GM12878 (cell line): Measurements from ENCODE around the gene XG. TPM values are rescaled to one million over a fixed set of nuclear protein-coding genes. Genes with fewer than 3 reads are reported as not detected.
A peak's percentile ranks its signal among the peaks of the same experiment; 100 is the strongest.

Experiments
- BRCA1 ChIP-seq: IDR thresholded peaks from 2 replicates; pipeline ENCODE4 v1.6.1; 2011; ENCODE audit warnings: low read depth, low read length, improper control_type of control experiment
- ELK1 ChIP-seq: IDR thresholded peaks from 2 replicates; pipeline ENCODE4 v1.6.1; 2012; ENCODE audit warnings: low read depth, low read length, improper control_type of control experiment
- FOS ChIP-seq: IDR thresholded peaks from 3 replicates; pipeline ENCODE4 v1.6.1; 2011; ENCODE audit warnings: borderline replicate concordance; ENCODE audit not compliant: insufficient read length; ENCODE audit errors: extremely low read depth
- IKZF2 ChIP-seq, 2 experiments: fragments of 450-650 bp; IDR thresholded peaks; 2 replicates each; pipeline ENCODE4 v1.6.1; 2017; ENCODE audit warnings: mild to moderate bottlenecking in 2 of 2, moderate library complexity in 2 of 2
- JUNB ChIP-seq: IDR thresholded peaks from 2 replicates; pipeline ENCODE4 v1.6.1; 2016; ENCODE audit warnings: antibody characterized with exemption, mild to moderate bottlenecking
- LARP7 ChIP-seq: fragments of 450-650 bp; IDR thresholded peaks from 2 replicates; pipeline ENCODE4 v1.6.1; 2017; ENCODE audit warnings: mild to moderate bottlenecking
- NFIC ChIP-seq: IDR thresholded peaks from 2 replicates; pipeline ENCODE4 v1.6.1; 2012; ENCODE audit warnings: low read depth, mild to moderate bottlenecking, inconsistent platforms, low read length, moderate library complexity
- RCOR1 ChIP-seq: conservative IDR thresholded peaks from 2 replicates; pipeline ENCODE4 v1.6.1; 2012; ENCODE audit warnings: low read depth, low read length, improper control_type of control experiment
- SMAD1 ChIP-seq: fragments of 450-650 bp; IDR thresholded peaks from 2 replicates; pipeline ENCODE4 v1.6.1; 2018; ENCODE audit warnings: mild to moderate bottlenecking, low read depth; ENCODE audit not compliant: partially characterized antibody
- SMC3 ChIP-seq: IDR thresholded peaks from 2 replicates; pipeline ENCODE4 v1.6.1; 2011; ENCODE audit warnings: low read length, improper control_type of control experiment, borderline replicate concordance
- SRF ChIP-seq, 2 experiments: IDR thresholded peaks; 2 replicates each; pipeline ENCODE4 v1.6.1; 2011; ENCODE audit warnings: low read depth in 2 of 2, low read length in 2 of 2, mild to moderate bottlenecking in 1 of 2, moderate library complexity in 1 of 2
- TAF1 ChIP-seq: IDR thresholded peaks from 2 replicates; pipeline ENCODE4 v1.6.1; 2011; ENCODE audit warnings: mild to moderate bottlenecking, low read depth, low read length, borderline replicate concordance
- USF1 ChIP-seq: IDR thresholded peaks from 2 replicates; pipeline ENCODE4 v1.6.1; 2011; ENCODE audit warnings: borderline replicate concordance, low read depth, mild to moderate bottlenecking, moderate library complexity, mixed read lengths, low read length; ENCODE audit not compliant: insufficient read depth; ENCODE audit errors: extremely low read length
- WRNIP1 ChIP-seq: IDR thresholded peaks from 2 replicates; pipeline ENCODE4 v1.6.1; 2011; ENCODE audit warnings: low read depth, low read length, improper control_type of control experiment, borderline replicate concordance
- ZNF207 ChIP-seq: fragments of 450-650 bp; IDR thresholded peaks from 2 replicates; pipeline ENCODE4 v1.6.1; 2014; ENCODE audit warnings: antibody characterized with exemption, mild to moderate bottlenecking, borderline replicate concordance
- ZZZ3 ChIP-seq: IDR thresholded peaks from 2 replicates; pipeline ENCODE4 v1.6.1; 2011; ENCODE audit warnings: low read depth; ENCODE audit not compliant: control insufficient read depth, insufficient read length
- polyA plus RNA-seq, 11 experiments: library from polyadenylated mRNA; depleted of rRNA in 4 of 11; unstranded in 6 of 11; stranded (reverse) in 5 of 11; fragments of >200 nt; fragmentation: Nextera tagmentation in 4 of 11; fragmentation: Illumina TruSeq in 1 of 11; extraction: Ambion mirVana in 4 of 11; extraction: Trizol in 1 of 11; gene quantifications; 1 replicate in 1 of 11; 2 replicates in 10 of 11; pipeline versions ENCODE4 v1.2.1 to v1.2.3, GENCODE V29; 2011 to 2016; ENCODE audit warnings: inconsistent platforms in 2 of 11, missing spikeins in 2 of 11, low read depth in 1 of 11
- total RNA-seq, 4 experiments: library from RNA; depleted of rRNA in 3 of 4; stranded (reverse); fragments of >200 nt in 3 of 4; fragmentation: Illumina TruSeq in 1 of 4; extraction: Trizol in 1 of 4; gene quantifications; 2 replicates each; pipeline versions ENCODE4 v1.2.1 to v1.2.3, GENCODE V29; 2013 to 2021
- TF ChIP-seq, protein P1 (sequence below): fragments of 450-650 bp; conservative IDR thresholded peaks from 2 replicates; pipeline ENCODE4 v1.6.1; 2017; ENCODE audit warnings: mild to moderate bottlenecking, moderate library complexity

XG gene
- total and polyA plus RNA-seq, 10 of the 15 experiments (the other 5 are each of a cell fraction or from before 2014, with no cell fraction given) = not detected

DNA sequence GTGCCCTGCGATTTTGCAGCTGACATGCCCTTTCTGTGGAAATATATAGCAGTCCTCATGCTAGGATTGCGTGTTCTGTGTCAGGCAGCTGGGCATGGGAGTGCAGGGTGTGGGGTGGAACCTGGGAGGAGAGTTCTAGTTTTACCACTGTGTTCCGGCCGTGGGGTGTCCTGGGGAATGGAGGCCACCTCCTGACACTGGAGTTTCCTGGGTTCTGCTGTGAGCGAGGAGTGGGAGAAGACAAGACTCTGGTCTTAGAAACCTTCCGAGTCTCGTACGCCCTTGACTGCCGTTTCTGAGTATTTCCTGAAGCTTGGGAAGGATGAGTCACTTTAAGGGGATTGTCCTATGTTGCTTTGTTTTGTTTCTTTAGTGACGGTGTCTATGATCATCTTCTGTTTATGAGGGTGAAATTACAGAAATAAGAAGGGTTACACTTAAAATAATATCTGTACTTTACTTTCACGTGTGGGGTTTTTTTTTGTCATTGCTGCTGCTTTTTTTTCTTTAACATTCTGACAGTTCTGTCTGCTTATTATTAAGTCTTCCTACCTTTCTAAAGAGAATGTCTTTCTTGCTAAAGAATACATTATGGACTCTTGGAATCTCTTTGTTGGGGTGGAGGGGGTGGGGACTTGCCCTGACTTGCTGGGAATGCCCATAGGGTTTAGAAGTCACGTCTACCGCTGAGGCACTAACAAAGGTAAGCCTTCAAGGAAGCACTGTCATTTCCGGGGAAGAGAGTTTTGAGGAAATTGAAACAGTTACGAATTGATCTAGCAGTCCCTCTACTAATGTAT lies 41.6 kb upstream of the XG start (continued):
- TF ChIP-seq, protein P1, sequence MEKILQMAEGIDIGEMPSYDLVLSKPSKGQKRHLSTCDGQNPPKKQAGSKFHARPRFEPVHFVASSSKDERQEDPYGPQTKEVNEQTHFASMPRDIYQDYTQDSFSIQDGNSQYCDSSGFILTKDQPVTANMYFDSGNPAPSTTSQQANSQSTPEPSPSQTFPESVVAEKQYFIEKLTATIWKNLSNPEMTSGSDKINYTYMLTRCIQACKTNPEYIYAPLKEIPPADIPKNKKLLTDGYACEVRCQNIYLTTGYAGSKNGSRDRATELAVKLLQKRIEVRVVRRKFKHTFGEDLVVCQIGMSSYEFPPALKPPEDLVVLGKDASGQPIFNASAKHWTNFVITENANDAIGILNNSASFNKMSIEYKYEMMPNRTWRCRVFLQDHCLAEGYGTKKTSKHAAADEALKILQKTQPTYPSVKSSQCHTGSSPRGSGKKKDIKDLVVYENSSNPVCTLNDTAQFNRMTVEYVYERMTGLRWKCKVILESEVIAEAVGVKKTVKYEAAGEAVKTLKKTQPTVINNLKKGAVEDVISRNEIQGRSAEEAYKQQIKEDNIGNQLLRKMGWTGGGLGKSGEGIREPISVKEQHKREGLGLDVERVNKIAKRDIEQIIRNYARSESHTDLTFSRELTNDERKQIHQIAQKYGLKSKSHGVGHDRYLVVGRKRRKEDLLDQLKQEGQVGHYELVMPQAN = no peak
- TF ChIP-seq SMC3 (no peak), ELK1 (no peak), SRF (IDR thresholded peaks at IDR 0.05; ENCODE audit: low read depth in 2 of 2, low read length in 2 of 2) (no peak), TAF1 (no peak), ZZZ3 (no peak), USF1 (no peak), SMAD1 (no peak), RCOR1 (no peak), LARP7 (no peak), ZNF207 (no peak), NFIC (peak; percentile 40; the same call in 1 of the 2 replicates), WRNIP1 (no peak), JUNB (peak; percentile 10; the same call in 1 of the 2 replicates), FOS (no peak), BRCA1 (no peak), IKZF2 (IDR thresholded peaks at IDR 0.05) (0 out of 4 replicates have a peak, but pooled peaks have one; percentile 10 to 26)
